ENCODE results near the gene ATF7.

The ATF7 gene

GRCh38 chr12:53625946-53626701, at the start of gene ATF7:
Gene ATF7, minus strand, starts transcription at chr12:53626382. Its CDS starts 25,382 bp downstream, at chr12:53601000.
- peak; percentile 93 for DNase-seq (ENCODE audit: low spot score)
- TF ChIP-seq, protein P1, sequence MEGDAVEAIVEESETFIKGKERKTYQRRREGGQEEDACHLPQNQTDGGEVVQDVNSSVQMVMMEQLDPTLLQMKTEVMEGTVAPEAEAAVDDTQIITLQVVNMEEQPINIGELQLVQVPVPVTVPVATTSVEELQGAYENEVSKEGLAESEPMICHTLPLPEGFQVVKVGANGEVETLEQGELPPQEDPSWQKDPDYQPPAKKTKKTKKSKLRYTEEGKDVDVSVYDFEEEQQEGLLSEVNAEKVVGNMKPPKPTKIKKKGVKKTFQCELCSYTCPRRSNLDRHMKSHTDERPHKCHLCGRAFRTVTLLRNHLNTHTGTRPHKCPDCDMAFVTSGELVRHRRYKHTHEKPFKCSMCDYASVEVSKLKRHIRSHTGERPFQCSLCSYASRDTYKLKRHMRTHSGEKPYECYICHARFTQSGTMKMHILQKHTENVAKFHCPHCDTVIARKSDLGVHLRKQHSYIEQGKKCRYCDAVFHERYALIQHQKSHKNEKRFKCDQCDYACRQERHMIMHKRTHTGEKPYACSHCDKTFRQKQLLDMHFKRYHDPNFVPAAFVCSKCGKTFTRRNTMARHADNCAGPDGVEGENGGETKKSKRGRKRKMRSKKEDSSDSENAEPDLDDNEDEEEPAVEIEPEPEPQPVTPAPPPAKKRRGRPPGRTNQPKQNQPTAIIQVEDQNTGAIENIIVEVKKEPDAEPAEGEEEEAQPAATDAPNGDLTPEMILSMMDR (IDR thresholded peaks at IDR 0.05; ENCODE audit: extremely low read depth, missing control alignments) = no peak

DNA sequence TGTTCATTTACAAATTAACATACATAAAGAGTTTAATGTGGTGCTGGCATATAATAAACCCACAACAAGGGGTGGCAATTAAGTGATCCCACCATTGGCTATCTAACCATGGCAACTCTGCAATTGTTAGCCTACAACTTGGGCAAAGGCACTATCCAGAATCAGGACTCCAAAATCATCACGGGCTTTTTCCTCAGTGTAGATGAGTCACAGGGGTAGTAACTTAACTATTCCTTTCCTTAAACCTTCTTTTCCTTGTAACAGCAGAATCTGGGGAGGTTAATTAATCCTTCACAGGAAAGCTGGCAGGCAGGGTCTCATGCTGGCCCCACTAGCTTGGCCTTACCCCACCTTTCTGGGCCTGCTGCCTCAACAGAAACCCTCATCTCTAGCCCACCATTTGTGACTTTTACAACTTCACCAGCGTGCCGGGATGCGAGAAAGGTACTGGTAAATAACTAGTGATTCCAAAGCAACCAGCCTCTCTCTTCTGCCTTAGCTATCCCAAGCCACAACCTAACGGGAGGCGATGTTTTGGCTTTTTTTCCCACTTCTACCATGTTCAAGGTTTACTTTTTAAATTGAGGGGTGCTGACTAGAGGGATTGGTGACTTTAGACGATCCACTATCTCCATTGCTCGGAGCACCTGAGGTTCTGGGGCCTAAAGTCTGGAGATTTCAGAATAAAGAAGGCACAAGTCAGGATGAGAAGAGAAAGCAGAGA, 49.0 kb upstream of the ATF7 start:
- no peak for DNase-seq (ENCODE audit: low spot score)
- TF ChIP-seq, protein P1 (IDR thresholded peaks at IDR 0.05; ENCODE audit: extremely low read depth, missing control alignments) = no peak

DNA sequence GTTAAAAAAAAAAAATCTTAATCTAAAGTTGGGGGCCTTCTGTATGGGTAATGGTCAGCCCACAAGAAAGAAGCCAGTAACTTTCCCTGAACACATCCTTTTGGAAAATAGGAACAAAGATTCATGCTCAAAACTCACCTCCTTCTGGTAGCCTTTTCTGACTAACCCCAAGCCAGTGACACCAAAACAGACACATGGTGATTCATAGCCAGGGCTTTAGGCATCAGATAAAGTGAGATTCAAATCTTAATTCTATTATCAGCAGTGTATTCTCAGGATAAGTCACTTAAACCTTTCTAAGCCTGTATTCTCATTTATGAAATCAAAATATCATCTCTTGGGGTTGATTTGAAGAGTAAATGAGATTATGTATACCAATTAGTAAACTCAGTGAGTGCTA, 44.8 kb upstream of the ATF7 start:
- no peak for DNase-seq (ENCODE audit: low spot score)
- TF ChIP-seq, protein P1 (IDR thresholded peaks at IDR 0.05; ENCODE audit: extremely low read depth, missing control alignments) = no peak

DNA sequence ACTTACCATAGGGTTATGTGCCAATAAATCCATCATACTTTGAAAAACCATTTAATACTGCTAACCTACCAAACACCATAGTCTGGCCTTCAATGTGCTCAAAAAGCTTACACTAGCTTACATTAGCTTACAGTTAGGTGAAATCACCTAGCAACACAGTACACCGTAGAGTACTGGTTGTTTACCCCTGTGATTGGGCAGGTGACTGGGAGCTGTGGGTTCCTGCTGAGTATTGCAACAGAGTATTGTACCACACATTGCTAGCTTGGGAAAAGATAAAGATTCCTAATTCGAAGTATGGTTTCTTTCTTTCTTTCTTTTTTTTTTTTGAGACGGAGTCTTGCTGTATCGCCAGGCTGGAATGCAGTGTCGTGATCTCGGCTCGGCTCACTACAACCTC, 44.1 kb upstream of the ATF7 start:
- no peak for DNase-seq (ENCODE audit: low spot score)
- TF ChIP-seq, protein P1 (IDR thresholded peaks at IDR 0.05; ENCODE audit: extremely low read depth, missing control alignments) = no peak

- TF ChIP-seq, protein P1 (IDR thresholded peaks at IDR 0.05; ENCODE audit: extremely low read depth, missing control alignments) = no peak
- no peak for DNase-seq (ENCODE audit: low spot score)
Measured at GRCh38 chr12:53667080-53667479, 40.9 kb upstream of the ATF7 start.

DNA sequence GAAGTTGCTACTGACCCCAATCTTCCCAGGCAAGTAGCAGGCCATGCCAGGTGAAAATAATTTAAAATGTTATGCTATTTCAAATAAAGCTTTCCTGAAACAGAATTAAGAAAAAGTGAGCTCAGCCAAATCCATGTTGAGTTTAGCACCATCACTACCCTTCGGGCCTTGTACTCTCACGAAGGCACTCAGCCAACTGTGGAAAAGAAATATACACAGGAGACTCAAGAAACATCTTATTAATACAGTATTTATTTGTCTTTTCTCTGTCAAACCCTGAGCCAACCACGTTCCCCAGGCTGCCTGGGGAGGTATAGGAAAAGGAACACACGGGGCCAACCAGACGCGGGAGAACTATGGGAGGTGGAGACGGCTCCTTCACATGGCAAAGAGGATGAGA, 38.8 kb upstream of the ATF7 start:
- DNase-seq (ENCODE audit: low spot score) = no peak
- TF ChIP-seq, protein P1 (IDR thresholded peaks at IDR 0.05; ENCODE audit: extremely low read depth, missing control alignments) = no peak

DNA sequence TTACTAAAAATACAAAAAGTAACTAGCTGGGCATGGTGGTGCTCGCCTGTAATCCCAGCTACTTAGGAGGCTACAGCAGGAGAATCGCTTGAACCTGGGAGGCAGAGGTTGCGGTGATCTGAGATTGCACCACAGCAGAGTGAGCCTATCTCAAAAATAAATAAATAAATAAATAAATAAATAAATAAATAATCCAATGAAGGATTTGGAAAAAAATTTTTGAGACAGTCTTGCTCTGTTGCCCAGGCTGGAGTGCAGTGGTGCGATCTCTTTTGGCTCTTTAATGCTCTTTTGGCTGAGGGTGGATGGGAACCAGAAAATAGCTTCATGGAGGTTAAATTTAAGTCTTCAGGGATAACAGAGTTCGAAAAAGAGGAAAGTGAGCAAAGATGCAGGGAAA, 38.0 kb upstream of the ATF7 start:
- TF ChIP-seq, protein P1 (IDR thresholded peaks at IDR 0.05; ENCODE audit: extremely low read depth, missing control alignments) = no peak

More for the DNA sequence above, 38.0 kb upstream of the ATF7 start:
- DNase-seq (ENCODE audit: low spot score) = no peak

Measured in GM20000 (cell line).